Fibroblast of the aortic adventitia (primary cell): Measurements from ENCODE around the gene KRT72. TPM values are rescaled to one million over a fixed set of nuclear protein-coding genes. Genes with fewer than 3 reads are reported as not detected.

Source experiments
- DNase-seq: peaks from one replicate; pipeline ENCODE4 v3.0.0-alpha.2; 2010; ENCODE audit warnings: low read depth
- H3K4me3 ChIP-seq: 2 replicates; pipeline ENCODE4 v1.5.1; 2011; ENCODE audit warnings: low read depth, mild to moderate bottlenecking, control low read depth, low read length, moderate library complexity
- CTCF ChIP-seq: IDR thresholded peaks from 2 replicates; pipeline ENCODE4 v1.5.1; 2011; ENCODE audit warnings: mild to moderate bottlenecking, low read length, control low read depth, inconsistent platforms; ENCODE audit not compliant: insufficient read depth
- total RNA-seq: library from RNA; depleted of rRNA; stranded (reverse); fragments of >200 nt; gene quantifications from 2 replicates; pipeline ENCODE4 v1.2.3, GENCODE V29; 2012; ENCODE audit warnings: low replicate concordance

KRT72 gene
- total RNA-seq, 1 donor = not detected

DNA sequence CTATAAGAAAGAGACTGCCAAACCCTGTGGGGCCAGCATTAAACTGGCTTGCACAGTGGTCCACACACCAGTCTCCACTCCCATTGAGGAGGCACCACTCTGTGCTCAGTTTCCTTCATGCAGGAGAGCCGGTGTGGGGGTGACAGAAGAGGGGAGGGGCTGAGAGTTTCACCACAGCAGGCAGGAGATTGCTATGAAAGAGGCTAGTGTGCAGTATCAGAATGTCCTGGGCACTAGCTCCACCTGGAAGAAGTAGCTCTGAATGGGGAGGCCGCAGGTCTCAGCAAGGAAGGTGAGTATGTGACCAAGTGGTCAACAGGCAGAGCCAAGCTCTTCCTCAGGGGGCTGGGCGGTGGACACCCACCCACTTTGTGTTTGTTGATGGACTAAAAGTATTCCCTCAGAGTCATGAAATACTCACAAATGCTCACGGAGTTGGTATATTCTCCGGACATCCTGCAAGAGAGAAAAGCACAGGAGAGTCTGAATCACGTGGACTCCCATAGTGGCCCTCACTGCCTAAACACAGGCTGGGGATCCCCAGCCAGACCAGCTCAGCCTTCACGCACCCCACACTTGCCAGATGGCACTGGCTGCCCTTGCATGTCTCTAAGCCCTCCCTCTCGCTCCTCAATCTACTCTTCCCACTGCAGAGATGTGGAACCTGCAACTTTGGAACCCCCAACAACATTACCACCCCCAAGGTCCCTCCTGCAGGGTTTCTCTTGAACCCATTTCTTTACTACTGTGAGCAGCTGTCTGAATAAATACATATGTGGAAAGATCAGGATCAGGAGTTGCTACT is 7.8 kb upstream of the KRT72 start:
- no peak overlapping the region for H3K4me3 ChIP-seq
- no peak for DNase-seq
- no peak for TF ChIP-seq CTCF

GRCh38 chr12:52608161-52608560 is 6.9 kb upstream of the KRT72 start:
- TF ChIP-seq CTCF = no peak
- DNase-seq = no peak
- H3K4me3 ChIP-seq = no peak overlapping the region

- H3K4me3 ChIP-seq = no peak overlapping the region
- no peak for TF ChIP-seq CTCF
Observed at GRCh38 chr12:52607314-52607713, 6.1 kb upstream of the KRT72 start.

GRCh38 chr12:52606581-52607218 is 5.4 kb upstream of the KRT72 start:
- no peak for TF ChIP-seq CTCF
- DNase-seq = no peak
- no peak overlapping the region for H3K4me3 ChIP-seq

More at GRCh38 chr12:52607314-52607713, 6.1 kb upstream of the KRT72 start:
- DNase-seq = no peak

DNA sequence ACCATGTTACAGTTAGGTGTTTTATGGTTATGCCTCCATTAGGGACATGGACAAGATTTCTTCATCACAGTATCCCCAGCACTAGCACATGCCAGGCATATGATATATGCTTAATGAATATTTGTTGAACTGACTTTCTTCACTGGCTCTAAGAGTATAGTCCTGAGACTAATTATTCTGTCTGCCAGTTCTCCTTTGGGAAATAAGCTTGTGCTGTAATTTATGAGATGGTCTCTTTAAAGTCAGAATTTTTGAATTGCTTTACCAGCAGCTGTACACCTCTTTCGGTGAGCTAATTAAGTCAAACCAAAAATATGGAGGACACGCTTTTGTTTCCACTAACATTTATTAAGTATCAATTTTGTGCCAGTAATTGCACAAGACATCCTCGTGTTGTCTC is 4.8 kb upstream of the KRT72 start:
- H3K4me3 ChIP-seq = no peak overlapping the region
- TF ChIP-seq CTCF = no peak
- DNase-seq = no peak

DNA sequence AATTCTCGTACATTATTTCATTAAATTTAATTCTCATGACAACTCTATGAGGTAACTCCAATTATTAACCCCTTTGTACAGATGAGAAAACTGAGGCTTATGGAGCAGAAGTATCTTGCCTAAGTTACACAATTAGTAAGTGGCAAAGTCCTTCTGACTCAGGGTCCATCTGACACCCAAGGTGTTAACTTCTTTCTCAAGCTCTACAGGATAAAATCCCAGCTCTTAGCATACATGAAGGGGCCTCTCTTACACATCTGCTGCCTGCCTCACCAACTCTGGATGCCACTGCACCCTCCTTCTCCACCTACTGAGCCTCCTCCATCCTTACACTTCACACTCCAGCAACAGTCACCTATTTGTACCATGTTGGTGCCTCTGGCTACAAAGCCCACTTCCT is 4.3 kb upstream of the KRT72 start:
- no peak overlapping the region for H3K4me3 ChIP-seq
- DNase-seq = no peak
- no peak for TF ChIP-seq CTCF
